ENCODE data around the gene ZNF610. TPM values are rescaled to one million over a fixed set of nuclear protein-coding genes. Genes with fewer than 3 reads are reported as not detected.

The ZNF610 gene
- total and polyA plus RNA-seq, 2 of the 13 experiments (the other 11 are each of a cell fraction or from before 2014, with no cell fraction given), result 0.32 to 0.69 TPM

DNA sequence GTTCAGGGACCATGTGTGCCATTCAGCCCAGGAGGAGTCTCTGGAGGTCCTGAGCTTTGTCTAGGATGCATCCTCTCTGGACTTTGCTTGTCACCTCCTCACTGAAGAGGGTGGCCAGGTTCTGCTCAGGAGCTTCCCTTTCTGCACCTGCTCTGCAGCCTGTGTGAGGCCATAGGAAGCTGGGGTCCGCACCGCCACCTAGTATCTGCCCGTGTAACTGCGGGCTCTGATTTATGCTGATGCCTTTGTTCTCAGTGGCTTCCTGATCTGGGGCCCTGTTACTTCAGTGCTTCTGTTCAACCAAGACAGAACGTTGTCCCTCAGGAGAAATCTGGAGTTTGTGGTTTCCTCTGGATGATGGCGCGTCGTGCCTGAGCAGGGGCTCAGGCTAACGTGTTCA lies 15.5 kb downstream of the ZNF610 start:
- no peaks in the 10 kb centered on the region for H3K4me1 ChIP-seq (ENCODE audit: insufficient read depth, low read length)
- ATAC-seq (no peak), DNase-seq (ENCODE audit: low spot score) (no peak), FAIRE-seq (no peak)
- H2AFZ ChIP-seq (ENCODE audit: low read length), result no peak overlapping the region
- WGBS (ENCODE audit: low lambda C conversion rate), result 88% methylated on average over 6 of the region's 9 CpGs
- CTCF ChIA-PET (ENCODE audit: low intra/inter-chr PET ratio, low total read pairs), result no interaction called here
- no peak overlapping the region for H3K27ac ChIP-seq (ENCODE audit: extremely low read length, insufficient read depth, low read length)
- in situ Hi-C loops (cut with HindIII; ENCODE audit: extremely low pct_ligation_motif_present, low pct_unique_long_range_greater_than_20kb), result no loop called here
- peaks cover 87% of the 10 kb centered on the region for H3K9me3 ChIP-seq (ENCODE audit: low read length)
- H3K9ac ChIP-seq (ENCODE audit: insufficient read depth, low read depth, low read length), result no peak overlapping the region
- no TSS peak for BruUV-seq (replicated peaks)
- POLR2A ChIA-PET, result no interaction called here
- no peaks in the 10 kb centered on the region for H4K20me1 ChIP-seq (ENCODE audit: insufficient read depth, low read length)
- no peaks in the 10 kb centered on the region for H3K36me3 ChIP-seq (replicated peaks in 1 of 2; ENCODE audit: control insufficient read depth in 1 of 2, insufficient read depth in 2 of 2, low read length in 2 of 2)
- no peak overlapping the region for H3K4me3 ChIP-seq (replicated peaks in 1 of 3; ENCODE audit: insufficient read depth in 1 of 3, low read depth in 2 of 3, low read length in 3 of 3)
- no peak overlapping the region for H3K4me2 ChIP-seq (ENCODE audit: low read depth, low read length)
- no peaks in the 10 kb centered on the region for H3K27me3 ChIP-seq (ENCODE audit: control insufficient read depth in 1 of 2, insufficient read depth in 2 of 2, low read length in 2 of 2)
- intact Hi-C loops (cut with micrococcal nuclease; ENCODE audit: unreplicated experiment), result no loop called here
- TF ChIP-seq, protein P1, sequence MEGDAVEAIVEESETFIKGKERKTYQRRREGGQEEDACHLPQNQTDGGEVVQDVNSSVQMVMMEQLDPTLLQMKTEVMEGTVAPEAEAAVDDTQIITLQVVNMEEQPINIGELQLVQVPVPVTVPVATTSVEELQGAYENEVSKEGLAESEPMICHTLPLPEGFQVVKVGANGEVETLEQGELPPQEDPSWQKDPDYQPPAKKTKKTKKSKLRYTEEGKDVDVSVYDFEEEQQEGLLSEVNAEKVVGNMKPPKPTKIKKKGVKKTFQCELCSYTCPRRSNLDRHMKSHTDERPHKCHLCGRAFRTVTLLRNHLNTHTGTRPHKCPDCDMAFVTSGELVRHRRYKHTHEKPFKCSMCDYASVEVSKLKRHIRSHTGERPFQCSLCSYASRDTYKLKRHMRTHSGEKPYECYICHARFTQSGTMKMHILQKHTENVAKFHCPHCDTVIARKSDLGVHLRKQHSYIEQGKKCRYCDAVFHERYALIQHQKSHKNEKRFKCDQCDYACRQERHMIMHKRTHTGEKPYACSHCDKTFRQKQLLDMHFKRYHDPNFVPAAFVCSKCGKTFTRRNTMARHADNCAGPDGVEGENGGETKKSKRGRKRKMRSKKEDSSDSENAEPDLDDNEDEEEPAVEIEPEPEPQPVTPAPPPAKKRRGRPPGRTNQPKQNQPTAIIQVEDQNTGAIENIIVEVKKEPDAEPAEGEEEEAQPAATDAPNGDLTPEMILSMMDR (CRISPR knock-in tag; IDR thresholded peaks at IDR 0.05), result 0 out of 2 replicates have a peak, but pooled peaks have one; percentile 10
- TF ChIP-seq ARHGAP35 (CRISPR knock-in tag; IDR thresholded peaks at IDR 0.05; ENCODE audit: borderline replicate concordance), result no peak
- H3K79me2 ChIP-seq (ENCODE audit: insufficient read depth, low read length), result no peaks in the 10 kb centered on the region

DNA sequence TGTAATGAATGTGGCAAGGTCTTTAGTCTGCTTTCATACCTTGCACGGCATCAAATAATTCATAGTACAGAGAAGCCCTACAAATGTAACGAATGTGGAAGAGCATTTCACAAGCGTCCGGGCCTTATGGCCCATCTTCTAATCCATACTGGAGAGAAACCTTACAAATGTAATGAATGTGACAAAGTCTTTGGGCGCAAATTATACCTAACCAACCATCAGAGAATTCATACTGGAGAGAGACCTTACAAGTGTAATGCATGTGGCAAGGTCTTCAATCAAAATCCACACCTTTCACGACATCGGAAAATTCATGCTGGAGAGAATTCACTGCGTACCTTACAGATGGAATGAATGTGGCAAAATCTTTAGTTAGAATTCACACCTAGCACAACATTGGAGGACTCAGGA lies 30.4 kb downstream of the ZNF610 start:
- Histone ChIP-seq H3K9me3 (ENCODE audit: low read length) (peaks cover 86% of the 10 kb centered on the region), H3K4me2 (ENCODE audit: low read depth, low read length) (no peak overlapping the region), H3K79me2 (ENCODE audit: insufficient read depth, low read length) (no peaks in the 10 kb centered on the region), H3K27ac (ENCODE audit: extremely low read length, insufficient read depth, low read length) (no peak overlapping the region), H3K27me3 (ENCODE audit: control insufficient read depth in 1 of 2, insufficient read depth in 2 of 2, low read length in 2 of 2) (no peaks in the 10 kb centered on the region), H3K4me3 (replicated peaks in 1 of 3; ENCODE audit: insufficient read depth in 1 of 3, low read depth in 2 of 3, low read length in 3 of 3) (no peak overlapping the region), H4K20me1 (ENCODE audit: insufficient read depth, low read length) (no peaks in the 10 kb centered on the region), H3K36me3 (replicated peaks in 1 of 2; ENCODE audit: control insufficient read depth in 1 of 2, insufficient read depth in 2 of 2, low read length in 2 of 2) (no peaks in the 10 kb centered on the region), H3K9ac (ENCODE audit: insufficient read depth, low read depth, low read length) (no peak overlapping the region), H3K4me1 (ENCODE audit: insufficient read depth, low read length) (no peaks in the 10 kb centered on the region), H2AFZ (ENCODE audit: low read length) (no peak overlapping the region)
- ChIA-PET CTCF (ENCODE audit: low intra/inter-chr PET ratio, low total read pairs) (no interaction called here), POLR2A (no interaction called here)
- in situ Hi-C loops (cut with HindIII; ENCODE audit: extremely low pct_ligation_motif_present, low pct_unique_long_range_greater_than_20kb), result no loop called here
- FAIRE-seq (no peak), ATAC-seq (no peak), DNase-seq (ENCODE audit: low spot score) (no peak)
- no TSS peak for BruUV-seq (replicated peaks)
- intact Hi-C loops (cut with micrococcal nuclease; ENCODE audit: unreplicated experiment), result no loop called here
- 72% methylated on average over 8 of the region's 8 CpGs for WGBS (ENCODE audit: low lambda C conversion rate)
- TF ChIP-seq FOXJ3 (CRISPR knock-in tag; IDR thresholded peaks at IDR 0.05; ENCODE audit: borderline replicate concordance) (no peak), ZFP36L2 (CRISPR knock-in tag; IDR thresholded peaks at IDR 0.05) (no peak), KAT8 (CRISPR knock-in tag; IDR thresholded peaks at IDR 0.05) (no peak), GATAD2A (CRISPR knock-in tag; IDR thresholded peaks at IDR 0.05) (no peak), NCOA2 (CRISPR knock-in tag; IDR thresholded peaks at IDR 0.05) (no peak)
- TF ChIP-seq, protein P2, sequence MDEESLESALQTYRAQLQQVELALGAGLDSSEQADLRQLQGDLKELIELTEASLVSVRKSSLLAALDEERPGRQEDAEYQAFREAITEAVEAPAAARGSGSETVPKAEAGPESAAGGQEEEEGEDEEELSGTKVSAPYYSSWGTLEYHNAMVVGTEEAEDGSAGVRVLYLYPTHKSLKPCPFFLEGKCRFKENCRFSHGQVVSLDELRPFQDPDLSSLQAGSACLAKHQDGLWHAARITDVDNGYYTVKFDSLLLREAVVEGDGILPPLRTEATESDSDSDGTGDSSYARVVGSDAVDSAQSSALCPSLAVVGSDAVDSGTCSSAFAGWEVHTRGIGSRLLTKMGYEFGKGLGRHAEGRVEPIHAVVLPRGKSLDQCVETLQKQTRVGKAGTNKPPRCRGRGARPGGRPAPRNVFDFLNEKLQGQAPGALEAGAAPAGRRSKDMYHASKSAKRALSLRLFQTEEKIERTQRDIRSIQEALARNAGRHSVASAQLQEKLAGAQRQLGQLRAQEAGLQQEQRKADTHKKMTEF (CRISPR knock-in tag; IDR thresholded peaks at IDR 0.05), result no peak
- TF ChIP-seq, protein P3, sequence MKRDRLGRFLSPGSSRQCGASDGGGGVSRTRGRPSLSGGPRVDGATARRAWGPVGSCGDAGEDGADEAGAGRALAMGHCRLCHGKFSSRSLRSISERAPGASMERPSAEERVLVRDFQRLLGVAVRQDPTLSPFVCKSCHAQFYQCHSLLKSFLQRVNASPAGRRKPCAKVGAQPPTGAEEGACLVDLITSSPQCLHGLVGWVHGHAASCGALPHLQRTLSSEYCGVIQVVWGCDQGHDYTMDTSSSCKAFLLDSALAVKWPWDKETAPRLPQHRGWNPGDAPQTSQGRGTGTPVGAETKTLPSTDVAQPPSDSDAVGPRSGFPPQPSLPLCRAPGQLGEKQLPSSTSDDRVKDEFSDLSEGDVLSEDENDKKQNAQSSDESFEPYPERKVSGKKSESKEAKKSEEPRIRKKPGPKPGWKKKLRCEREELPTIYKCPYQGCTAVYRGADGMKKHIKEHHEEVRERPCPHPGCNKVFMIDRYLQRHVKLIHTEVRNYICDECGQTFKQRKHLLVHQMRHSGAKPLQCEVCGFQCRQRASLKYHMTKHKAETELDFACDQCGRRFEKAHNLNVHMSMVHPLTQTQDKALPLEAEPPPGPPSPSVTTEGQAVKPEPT (CRISPR knock-in tag; IDR thresholded peaks at IDR 0.05; ENCODE audit: low read depth), result no peak
- TF ChIP-seq, protein P4, sequence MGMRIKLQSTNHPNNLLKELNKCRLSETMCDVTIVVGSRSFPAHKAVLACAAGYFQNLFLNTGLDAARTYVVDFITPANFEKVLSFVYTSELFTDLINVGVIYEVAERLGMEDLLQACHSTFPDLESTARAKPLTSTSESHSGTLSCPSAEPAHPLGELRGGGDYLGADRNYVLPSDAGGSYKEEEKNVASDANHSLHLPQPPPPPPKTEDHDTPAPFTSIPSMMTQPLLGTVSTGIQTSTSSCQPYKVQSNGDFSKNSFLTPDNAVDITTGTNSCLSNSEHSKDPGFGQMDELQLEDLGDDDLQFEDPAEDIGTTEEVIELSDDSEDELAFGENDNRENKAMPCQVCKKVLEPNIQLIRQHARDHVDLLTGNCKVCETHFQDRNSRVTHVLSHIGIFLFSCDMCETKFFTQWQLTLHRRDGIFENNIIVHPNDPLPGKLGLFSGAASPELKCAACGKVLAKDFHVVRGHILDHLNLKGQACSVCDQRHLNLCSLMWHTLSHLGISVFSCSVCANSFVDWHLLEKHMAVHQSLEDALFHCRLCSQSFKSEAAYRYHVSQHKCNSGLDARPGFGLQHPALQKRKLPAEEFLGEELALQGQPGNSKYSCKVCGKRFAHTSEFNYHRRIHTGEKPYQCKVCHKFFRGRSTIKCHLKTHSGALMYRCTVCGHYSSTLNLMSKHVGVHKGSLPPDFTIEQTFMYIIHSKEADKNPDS (CRISPR knock-in tag; IDR thresholded peaks at IDR 0.05), result no peak

All from HepG2 (cell line).